Measurements from ENCODE around the gene CCDC88C.

The CCDC88C gene

DNA sequence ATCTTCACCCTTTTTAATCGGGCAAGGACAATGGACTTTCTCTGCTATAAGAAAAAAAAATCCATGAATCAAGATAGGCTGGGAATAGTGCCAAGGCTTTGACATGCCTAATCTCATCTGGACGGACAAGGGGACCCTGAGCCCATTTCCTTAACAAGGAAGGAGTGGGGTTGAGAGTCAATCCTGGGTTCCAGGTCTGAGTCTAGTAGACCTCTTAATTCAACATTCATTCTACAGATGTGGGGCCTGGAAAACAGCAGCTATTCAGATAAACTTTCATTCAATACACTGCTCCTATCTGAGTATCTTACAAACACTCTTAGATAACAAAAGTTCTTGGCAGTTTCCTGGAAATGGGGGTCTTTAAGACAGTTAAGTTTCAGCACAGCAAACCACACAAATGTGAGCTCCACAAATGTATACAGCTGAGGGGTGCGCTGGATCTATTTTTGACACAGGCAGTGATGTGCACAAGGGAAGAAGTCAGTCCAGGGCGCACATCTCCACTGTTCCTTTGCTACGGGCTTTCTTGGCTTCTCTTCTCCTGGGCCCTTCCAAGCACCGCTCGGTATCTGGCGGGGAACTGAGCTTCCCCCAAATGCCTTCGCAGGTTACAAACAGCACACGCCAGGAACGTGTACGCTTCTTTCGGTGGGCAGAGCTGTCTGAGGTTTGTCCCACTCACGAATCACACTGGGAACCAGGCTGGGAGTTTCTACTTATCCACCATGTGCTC is 90.9 kb downstream of the CCDC88C start:
- no peak for DNase-seq (ENCODE audit: low spot score)

GRCh38 chr14:91324606-91325575 is 92.7 kb downstream of the CCDC88C start:
- DNase-seq (ENCODE audit: low spot score): no peak

DNA sequence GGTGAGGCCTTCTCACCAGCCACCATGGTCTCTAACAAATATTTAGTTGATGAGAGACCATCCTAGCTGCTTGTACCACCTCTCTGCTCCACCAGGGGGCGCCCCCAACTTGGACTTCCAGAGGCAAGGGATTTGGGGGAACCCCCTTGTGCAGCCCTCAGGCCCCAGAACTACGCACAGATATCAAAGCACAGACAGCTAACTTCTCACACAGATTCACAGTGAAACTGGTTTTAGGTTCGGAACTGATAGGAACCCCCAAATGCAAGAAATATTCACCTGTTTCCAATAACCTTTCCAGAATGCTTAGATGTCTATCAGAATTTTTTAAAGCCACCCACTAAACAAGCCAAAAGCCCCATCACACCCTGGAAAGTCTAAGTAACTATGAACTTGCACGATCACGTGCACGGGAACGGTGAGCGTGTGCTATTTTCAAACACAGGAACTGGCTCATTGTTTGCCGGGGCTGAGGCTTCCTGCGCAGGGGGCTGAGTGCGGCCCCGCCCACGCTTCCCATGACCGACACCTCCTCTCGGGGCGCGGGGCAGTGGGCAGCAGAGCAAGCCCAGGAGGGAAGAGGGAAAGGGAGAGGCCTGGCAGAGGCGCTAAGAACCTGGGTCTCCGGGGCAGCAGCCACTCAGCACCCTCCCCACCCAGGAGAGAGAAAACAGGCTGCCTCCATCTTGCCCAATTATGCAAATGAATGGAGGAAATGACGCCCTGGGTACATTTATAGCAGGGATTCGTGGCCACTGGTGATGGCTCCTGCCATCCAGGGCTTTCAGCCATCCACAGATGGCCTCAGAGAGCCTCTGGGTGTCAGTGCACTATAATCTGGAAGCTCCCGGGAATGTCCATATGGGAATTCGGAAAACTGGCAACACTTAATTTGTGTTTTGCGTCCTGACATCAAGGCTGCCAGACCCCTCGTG is 93.7 kb downstream of the CCDC88C start:
- peak; percentile 76 for DNase-seq (ENCODE audit: low spot score)

DNA sequence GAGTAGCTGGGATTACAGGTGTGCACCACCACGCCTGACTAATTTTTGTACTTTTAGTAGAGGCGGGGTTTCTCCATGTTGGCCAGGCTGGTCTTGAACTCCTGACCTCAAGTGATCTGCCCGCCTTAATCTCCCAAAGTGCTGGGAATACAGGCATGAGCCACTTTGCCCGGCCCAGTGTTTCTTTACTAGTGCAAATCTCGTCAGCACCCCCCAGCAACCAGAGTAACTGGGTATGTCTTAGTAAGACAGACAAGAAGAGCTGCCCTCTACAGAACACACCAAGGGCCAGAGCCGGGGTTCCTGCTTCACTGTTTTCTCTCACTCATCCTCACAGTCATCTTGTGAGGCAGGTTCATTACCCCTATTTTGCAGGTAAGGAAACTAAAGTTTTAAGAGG is 94.6 kb downstream of the CCDC88C start:
- no peak for DNase-seq (ENCODE audit: low spot score)

GRCh38 chr14:91322623-91323022 is 95.0 kb downstream of the CCDC88C start:
- no peak for DNase-seq (ENCODE audit: low spot score)

GRCh38 chr14:91321131-91321530 is 96.5 kb downstream of the CCDC88C start:
- DNase-seq (ENCODE audit: low spot score): no peak

- no peak for DNase-seq (ENCODE audit: low spot score)
Measured at GRCh38 chr14:91320266-91320665, 97.4 kb downstream of the CCDC88C start.

GRCh38 chr14:91318911-91319310 is 98.7 kb downstream of the CCDC88C start:
- DNase-seq (ENCODE audit: low spot score): no peak

DNA sequence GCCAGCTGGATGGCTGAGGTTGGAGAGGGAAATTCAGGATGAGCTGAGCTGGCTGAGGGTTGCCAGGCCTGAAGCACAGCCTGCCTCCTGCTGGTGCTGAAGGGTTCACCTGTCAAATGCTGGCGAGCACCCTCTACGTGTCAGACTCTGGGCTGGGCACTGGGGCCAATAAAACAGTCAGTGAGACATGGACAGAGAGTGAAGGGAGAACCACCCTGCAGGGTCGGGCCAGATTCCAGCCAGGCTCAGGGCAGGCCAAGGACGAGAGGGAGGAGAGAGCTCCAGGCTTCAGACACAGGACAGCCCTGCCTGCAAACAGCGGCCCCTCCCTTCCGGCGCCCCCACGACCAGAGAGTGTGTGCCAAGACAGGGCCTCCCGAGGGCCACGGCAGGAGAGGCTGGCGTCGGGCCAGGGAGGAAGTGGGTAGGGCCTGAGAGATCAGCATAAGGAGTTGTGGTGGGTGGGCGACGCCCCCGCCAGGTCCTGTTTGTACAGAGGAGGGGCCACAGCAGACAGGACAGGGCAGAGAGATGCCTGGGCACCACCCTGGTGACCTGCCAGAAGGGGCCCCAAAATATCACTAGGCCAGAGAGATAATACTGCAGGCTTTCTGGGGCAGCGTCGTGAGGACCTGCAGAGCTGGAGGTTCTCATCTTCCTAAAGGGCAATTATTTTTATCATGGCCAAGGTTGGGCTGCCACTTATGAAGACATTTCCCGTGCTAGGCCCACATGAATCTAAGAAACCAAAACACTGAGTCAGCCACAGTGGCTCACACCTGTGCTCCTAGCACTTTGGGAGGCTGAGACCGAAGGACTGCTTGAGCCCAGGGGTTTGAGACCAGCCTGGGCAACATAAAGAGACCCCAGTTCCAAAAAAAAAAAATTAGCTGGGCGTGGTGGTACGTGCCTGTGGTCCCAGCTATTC is 100.0 kb downstream of the CCDC88C start:
- no peak for DNase-seq (ENCODE audit: low spot score)

GRCh38 chr14:91316761-91317160 is 100.9 kb downstream of the CCDC88C start:
- DNase-seq (ENCODE audit: low spot score): no peak

- DNase-seq (ENCODE audit: low spot score): no peak
Measured at GRCh38 chr14:91315844-91316267, 101.8 kb downstream of the CCDC88C start.

GRCh38 chr14:91313852-91314251 is 103.8 kb downstream of the CCDC88C start:
- DNase-seq (ENCODE audit: low spot score): no peak

GRCh38 chr14:91313154-91313850 is 104.3 kb downstream of the CCDC88C start:
- DNase-seq (ENCODE audit: low spot score): no peak

DNA sequence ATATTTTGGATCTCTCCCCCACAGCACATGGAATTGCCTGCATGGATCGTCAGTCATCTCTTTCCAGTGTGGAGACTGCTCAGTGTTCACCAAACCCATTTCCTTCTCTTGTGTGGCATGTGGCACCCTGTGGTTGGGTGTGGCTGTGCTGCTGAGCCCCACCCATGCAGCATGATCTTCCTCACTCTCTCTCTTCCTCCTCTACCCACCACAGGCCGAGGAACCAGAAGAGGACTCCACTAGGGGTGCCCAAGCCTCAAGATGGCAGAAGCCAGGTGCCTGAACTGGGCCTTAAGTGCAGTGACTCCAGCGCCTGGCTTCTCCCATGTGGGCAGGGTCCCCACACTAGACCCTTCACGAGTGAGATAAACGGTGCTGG is 106.3 kb downstream of the CCDC88C start:
- DNase-seq (ENCODE audit: low spot score): no peak

DNA sequence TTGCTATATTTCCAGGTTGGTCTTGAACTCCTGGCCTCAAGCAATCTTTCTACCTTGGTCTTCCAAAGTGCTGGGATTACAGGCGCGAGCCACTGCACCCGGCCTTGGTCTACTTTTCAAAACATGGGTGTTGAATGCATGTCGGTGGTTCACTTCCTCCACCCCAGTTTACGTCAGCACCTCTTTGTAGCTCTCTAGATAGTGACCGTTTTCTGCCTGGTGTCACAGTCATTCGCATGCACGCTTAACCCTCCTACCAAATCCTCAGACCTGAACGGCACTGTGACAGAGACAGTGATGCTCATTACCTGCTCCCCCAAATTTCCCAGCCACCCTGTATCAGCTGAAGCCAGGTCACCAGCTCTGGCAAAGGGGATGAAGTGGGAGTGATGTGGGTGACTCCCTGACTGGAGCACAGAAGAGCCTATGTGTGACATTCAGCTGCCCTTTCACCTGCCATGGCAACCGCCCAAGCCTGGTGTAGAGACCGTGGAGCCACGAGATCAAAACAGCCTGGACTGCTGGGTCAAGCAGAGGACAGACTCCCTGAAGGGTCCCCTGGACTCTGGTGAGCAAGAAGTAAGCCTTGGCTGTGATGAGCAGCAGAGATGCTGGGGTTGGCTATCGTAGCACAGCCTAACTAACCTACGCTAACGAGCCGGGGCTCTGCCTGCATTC is 106.9 kb downstream of the CCDC88C start:
- no peak for DNase-seq (ENCODE audit: low spot score)

DNA sequence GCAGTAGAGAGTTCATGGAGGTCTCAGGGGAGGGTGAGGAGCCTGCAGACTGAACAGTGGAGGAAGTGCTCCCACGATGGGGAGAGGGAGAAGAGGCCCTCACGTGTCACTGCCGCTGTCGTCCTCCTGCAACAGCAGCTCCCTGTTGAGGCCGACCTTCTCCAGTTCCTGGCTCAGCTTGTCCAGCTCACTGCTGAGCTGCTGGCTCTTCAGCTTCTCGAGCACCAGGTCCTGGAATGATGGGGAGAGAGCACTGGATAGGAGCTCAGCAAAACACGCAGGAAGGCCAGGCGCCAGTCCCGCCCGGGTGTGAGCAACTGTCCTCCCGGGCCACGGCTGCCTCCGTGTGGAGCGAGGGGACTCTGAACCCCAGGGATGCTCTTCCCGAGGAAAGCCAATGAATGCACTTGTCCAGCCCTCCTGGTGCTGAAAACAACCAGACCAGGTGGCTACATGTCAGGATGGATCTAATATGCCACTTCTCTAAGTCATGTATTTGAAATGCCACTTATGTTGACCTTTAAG is 107.8 kb downstream of the CCDC88C start:
- DNase-seq (ENCODE audit: low spot score): no peak

- DNase-seq (ENCODE audit: low spot score): no peak
Measured at GRCh38 chr14:91308337-91308736, 109.3 kb downstream of the CCDC88C start.

DNA sequence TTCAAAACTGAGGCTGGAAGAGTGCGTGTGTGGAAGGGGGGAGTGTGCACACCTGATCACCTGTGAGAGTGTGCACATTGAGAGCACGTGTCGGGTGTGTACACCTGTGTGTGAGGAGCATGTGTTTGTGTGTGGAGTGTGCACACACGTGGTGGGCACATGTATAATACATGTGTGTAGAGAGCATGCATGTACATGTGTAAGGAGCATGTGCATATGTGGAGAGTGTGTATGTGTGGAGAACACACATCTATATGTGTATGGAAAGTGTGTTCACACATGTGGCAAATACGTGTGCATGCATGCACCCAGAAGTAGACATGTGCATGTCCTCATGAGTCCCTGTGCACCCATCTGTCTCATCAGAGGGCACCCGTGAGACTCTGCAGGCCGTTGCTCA is 110.0 kb downstream of the CCDC88C start:
- DNase-seq (ENCODE audit: low spot score): no peak

DNA sequence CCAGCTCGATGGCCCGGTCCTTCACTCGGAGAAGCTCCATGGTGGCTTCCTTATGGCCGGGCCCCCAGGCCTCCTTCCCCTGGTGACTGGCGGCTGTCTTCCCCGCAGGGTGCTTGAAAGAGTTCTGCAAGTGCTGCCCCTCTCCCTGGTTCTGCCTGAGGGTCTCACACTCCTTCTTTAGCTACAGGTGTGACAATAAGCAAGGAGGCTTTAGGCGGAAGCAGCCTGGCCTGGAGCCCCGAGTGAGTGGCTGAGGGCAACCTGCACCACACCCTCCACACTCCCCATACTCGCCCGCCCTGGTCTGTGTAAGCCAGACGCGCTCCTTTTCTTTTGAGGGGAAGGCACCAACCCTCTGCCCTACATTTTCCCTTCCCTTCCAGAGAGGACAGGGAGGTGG is 110.6 kb downstream of the CCDC88C start:
- no peak for DNase-seq (ENCODE audit: low spot score)

Measured in AG20443 (cell line).